ENCODE results near the gene RBM39.
"Not testable (repeated sequence)": the region's sequence is repeated elsewhere in the genome, so short reads cannot be mapped to it uniquely, and the experiment has no call there.

The RBM39 gene

GRCh38 chr20:35704514-35705261 lies 37.4 kb downstream of the RBM39 start:
- no peak for DNase-seq

DNA sequence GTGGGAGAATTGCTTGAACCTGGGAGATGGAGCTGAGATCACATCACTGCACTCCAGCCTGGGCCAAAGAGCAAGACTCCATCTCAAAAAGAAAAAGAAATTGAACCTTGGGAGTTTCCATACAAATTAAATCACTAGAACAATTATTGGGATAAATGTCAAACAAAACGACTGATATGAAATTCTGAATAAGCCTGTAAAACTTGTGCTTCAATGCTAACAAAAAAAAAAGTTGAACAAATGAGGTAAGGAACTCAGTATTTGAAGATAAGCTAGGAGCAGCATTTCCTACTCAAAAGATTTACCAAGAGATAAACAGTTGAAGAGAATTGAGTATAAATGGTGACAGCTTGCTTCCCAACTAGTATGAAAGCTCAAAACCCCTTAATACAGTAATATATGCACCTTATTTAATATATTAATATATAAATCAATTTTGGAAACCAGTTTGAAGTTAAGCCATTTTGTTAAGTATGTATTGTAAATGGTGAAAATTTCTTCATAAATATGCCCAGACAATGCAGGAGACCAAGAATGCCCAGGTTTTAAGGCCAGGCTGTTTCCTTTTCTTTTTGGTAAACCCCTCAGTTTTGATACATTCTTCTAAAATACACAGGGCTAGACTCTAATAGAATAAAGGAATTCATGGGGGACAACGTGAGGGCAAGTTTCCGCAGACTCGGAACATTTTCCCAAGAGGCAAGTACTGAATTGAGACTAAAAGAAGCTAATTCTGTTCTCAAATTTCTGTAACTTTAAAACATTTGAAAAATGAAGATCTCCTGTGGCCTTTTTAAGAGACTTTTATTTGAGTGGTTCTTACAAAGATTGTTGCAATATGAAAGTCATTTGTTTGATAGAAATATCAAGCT lies 39.0 kb downstream of the RBM39 start:
- no peak for DNase-seq

- no peak for DNase-seq
Measured at GRCh38 chr20:35702051-35702823, 39.8 kb downstream of the RBM39 start.

GRCh38 chr20:35700625-35701148 lies 41.4 kb downstream of the RBM39 start:
- DNase-seq, result no peak

DNA sequence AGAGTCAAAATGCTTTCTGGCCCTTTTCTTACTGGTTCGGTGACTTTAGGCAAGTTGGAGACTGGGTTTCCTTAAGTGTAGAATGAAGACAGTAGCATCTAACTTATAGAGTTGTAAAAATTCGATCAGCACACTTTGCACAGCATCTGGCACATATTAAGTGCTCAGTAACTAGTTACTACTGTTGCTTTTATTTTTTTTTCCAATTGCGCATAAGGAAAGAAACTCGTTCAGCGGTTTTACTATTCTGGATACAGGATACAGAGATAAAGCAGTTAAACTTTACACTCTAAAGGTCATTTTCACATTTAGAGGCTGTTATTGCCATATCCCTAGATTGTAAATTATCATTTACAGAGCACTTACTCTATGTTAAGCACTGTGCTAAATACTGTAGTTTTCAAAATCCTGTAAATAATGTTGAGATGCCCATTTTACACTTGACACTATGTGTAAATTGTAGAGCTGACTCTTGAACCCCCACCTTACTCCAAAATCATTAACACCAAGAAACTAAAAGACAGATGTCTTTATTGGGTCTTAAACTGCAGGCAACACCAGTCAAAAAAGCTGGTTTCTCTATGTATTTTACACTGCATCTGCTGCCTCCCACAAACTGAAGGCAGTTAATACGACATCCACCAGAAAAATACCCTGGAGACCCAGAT lies 42.0 kb downstream of the RBM39 start:
- DNase-seq, result no peak

DNA sequence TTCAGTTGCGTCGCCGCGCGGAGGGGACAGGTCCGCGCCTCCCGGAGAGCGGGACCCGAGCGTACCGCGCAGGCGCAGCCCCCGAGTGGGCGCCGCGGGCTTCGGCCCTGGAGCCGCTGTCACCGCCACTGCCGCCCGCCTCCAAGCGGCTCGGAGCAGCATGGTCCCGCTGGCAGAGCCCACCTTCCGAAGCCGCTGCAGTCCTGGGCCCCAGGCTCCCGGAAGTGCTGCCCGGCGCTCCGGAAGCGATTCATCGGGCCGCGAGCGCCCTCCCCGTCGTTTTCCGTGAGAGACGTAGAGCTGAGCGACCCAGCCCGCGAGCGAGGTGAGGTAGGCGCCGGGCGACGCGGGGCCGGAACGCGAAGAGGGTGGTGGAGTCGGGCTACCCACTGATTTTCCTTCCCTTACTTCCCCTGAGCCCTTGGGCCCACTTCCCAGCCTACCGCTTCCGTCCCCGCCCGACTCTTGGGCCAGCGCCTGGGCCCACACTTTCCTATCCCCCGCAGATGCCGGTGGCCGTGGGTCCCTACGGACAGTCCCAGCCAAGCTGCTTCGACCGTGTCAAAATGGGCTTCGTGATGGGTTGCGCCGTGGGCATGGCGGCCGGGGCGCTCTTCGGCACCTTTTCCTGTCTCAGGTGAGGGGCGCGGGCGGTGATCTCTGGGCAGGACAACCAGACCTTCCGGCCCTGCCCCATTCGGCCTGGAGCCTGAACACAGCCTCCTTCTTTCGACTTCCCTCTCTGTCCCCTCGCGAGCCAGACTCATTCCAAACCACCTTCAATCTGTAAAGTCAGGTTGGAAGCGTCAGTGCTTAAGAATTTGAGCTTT lies 42.7 kb downstream of the RBM39 start, which contains the start of the genes NFS1 and ROMO1:
NFS1 (minus strand) TSS at position 226 of the 830 bp plus-strand sequence; CDS start at position 162, 64 bp downstream.
ROMO1 (plus strand) TSS at position 279 of the 830 bp plus-strand sequence; CDS start at position 507, 228 bp downstream.
- DNase-seq, result peak; percentile 84

GRCh38 chr20:35698298-35699126 lies 43.5 kb downstream of the RBM39 start:
- peak; percentile 10 for DNase-seq

GRCh38 chr20:35697696-35698297 lies 44.3 kb downstream of the RBM39 start:
- DNase-seq, result no peak

DNA sequence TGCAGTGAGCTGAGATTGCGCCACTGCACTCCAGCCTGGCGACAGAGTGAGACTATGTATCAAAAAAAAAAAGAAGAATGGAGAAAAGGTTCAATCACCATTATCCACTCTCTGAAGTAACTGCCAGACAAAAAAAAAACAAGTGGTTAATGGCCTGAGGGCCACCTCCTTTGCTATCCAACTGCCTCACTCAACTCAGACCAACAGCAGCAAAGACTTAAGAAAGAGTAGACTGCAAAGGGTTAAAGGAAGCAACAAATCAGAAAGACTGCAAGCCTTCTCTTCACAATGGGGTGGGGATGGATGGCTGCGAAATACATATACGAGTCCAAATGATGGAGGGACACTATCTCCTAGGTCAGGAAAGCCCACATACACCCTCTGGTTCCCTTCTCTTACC lies 46.1 kb downstream of the RBM39 start:
- DNase-seq, result no peak

GRCh38 chr20:35695245-35695749 lies 46.8 kb downstream of the RBM39 start:
- no peak for DNase-seq

- DNase-seq, result no peak
Measured at GRCh38 chr20:35690265-35690664, 51.8 kb downstream of the RBM39 start.

DNA sequence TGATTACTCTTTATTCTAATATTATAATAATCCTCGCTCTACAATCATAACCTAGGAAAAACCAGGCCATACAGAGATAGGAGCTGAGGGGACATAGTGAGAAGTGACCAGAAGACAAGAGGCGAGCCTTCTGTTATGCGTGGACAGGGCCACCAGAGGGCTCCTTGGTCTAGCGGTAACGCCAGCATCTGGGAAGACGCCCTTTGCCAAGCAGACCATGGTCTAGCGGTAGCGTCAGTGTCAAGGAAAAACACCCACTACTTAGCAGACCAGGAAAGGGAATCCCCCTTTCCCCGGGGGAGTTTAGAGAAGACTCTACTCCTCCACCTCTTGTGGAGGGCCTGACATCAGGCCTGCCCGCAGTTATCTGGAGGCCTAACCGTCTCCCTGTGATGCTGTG lies 55.2 kb downstream of the RBM39 start:
- not testable (repeated sequence) for DNase-seq

GRCh38 chr20:35685368-35685767 lies 56.7 kb downstream of the RBM39 start:
- not testable (repeated sequence) for DNase-seq

DNA sequence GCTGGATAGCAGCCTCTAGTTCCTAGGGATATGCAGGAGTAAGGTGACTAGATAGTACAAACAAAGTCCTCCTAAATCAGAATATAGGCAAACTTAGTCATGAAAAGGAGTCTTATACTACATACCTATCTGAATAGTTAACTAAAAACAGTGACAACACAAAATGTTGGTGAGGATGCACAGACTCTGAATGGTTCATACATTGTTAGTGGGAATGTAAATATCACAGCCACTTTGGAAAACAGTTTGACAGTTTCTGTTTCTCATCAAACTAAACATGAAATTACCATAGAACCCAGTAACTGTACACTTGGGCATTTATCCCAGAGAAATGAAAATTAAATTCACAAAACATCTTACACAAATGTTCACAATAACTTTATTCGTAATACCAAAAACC lies 60.1 kb downstream of the RBM39 start:
- DNase-seq, result no peak

DNA sequence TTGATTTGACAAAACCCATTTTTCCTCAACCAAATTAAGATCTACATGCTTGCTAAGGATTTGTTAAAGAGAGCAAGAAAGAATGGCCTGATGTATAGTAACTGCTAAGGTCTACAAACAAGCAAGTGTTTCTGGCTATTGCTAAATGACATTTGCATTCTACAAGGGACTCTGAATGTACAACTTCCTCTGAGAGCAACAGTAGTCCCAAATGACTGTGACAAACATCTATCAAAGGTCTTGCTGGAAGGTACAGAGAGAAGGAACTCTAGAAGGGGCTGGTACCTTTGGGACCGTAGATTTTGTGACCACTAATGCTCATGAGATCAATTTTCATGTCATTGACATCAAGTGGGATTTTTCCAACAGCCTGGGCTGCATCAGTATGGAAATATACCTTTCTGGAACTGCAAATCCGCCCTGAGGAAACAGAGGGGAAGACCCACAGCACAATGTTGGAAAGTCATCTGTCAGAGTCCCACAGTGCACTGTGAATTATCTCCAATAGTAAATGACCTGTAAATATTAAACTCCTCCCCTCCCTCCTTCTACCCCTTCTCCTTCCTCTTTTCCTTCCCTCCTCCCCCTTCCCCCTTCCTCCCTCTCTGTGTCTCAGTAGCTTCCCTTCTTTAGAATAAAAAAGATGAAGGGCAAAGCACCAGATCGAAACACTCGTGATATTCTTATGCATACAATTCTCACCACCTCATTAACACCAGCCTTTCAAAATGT lies 61.4 kb downstream of the RBM39 start:
- no peak for DNase-seq

GRCh38 chr20:35674921-35675320 lies 67.1 kb downstream of the RBM39 start:
- no peak for DNase-seq

- no peak for DNase-seq
Measured at GRCh38 chr20:35673884-35674283, 68.2 kb downstream of the RBM39 start.

DNA sequence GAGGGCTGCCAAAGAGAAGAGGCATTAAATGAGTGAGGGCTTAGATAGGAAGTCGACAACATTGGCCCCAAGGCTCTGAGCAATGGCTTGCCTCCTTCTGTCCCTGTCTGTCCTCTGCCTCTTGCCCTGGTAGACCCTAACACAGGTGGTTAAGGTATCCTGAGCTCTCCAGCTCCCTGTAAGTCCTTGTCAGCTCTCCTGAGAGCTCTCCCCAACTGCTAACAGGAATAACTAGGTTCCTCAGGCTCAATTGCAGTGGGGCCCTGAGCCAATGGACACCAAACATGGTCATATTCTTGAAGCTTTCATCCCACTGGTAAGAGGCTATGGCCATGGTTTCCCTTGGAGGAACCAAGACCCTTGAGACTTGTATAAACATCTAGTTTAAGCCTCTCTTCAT lies 72.4 kb downstream of the RBM39 start:
- no peak for DNase-seq

- DNase-seq, result no peak
Measured at GRCh38 chr20:35669221-35669620, 72.8 kb downstream of the RBM39 start.

Data from activated gamma-delta T cell treated with Interleukin-2 at 50 U/mL for 16 hours (primary cell).